ENCODE data around the gene SPATA12.

DNA sequence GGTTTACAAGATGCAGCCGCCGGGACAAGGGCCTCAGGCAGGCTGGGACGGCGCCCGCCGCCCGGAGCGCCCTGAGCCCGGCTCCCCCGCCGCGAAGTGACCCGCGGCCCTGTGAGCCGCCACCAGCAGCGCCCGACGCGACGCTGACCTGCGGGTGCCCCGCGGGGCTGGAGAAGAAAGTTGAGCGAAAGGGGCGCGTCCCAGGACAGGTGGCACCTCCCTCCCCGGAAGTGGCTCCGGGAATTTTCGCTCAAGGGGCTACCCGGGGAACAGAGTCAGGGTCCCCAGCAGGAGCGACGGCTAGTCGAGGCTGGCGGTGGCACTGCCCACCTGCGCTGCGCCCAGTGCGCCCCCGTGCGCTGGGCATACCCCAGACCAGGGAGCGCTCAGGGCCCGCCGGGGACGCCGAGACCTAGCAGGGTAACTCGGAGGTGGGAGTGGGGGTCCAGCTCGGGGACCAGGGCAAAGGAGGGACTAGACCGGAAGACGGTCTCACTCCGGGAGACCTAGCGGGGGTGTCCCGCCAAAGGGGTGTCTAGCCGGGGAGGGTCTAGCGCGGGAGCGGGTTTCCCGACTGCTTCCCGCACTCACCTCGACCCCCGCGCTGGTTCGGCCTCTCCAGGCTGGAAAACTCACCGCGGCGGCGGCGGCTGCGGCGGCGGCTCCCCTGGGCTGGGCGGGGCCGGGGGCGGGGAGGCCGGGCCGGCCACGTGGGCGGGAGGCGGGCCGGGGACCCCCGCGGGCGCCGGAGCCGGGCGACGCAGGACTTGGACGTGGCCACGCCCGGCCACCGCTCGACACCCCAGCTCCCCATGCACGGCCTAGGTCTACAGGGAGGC, 18.4 kb downstream of the SPATA12 start:
- TF ChIP-seq, protein P1, sequence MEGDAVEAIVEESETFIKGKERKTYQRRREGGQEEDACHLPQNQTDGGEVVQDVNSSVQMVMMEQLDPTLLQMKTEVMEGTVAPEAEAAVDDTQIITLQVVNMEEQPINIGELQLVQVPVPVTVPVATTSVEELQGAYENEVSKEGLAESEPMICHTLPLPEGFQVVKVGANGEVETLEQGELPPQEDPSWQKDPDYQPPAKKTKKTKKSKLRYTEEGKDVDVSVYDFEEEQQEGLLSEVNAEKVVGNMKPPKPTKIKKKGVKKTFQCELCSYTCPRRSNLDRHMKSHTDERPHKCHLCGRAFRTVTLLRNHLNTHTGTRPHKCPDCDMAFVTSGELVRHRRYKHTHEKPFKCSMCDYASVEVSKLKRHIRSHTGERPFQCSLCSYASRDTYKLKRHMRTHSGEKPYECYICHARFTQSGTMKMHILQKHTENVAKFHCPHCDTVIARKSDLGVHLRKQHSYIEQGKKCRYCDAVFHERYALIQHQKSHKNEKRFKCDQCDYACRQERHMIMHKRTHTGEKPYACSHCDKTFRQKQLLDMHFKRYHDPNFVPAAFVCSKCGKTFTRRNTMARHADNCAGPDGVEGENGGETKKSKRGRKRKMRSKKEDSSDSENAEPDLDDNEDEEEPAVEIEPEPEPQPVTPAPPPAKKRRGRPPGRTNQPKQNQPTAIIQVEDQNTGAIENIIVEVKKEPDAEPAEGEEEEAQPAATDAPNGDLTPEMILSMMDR (conservative IDR thresholded peaks at IDR 0.05; ENCODE audit: low read depth in 2 of 2) = peak in 1 of 2 experiments; percentile 50; a peak in 2 of 4 replicates
- TF ChIP-seq, protein P2, sequence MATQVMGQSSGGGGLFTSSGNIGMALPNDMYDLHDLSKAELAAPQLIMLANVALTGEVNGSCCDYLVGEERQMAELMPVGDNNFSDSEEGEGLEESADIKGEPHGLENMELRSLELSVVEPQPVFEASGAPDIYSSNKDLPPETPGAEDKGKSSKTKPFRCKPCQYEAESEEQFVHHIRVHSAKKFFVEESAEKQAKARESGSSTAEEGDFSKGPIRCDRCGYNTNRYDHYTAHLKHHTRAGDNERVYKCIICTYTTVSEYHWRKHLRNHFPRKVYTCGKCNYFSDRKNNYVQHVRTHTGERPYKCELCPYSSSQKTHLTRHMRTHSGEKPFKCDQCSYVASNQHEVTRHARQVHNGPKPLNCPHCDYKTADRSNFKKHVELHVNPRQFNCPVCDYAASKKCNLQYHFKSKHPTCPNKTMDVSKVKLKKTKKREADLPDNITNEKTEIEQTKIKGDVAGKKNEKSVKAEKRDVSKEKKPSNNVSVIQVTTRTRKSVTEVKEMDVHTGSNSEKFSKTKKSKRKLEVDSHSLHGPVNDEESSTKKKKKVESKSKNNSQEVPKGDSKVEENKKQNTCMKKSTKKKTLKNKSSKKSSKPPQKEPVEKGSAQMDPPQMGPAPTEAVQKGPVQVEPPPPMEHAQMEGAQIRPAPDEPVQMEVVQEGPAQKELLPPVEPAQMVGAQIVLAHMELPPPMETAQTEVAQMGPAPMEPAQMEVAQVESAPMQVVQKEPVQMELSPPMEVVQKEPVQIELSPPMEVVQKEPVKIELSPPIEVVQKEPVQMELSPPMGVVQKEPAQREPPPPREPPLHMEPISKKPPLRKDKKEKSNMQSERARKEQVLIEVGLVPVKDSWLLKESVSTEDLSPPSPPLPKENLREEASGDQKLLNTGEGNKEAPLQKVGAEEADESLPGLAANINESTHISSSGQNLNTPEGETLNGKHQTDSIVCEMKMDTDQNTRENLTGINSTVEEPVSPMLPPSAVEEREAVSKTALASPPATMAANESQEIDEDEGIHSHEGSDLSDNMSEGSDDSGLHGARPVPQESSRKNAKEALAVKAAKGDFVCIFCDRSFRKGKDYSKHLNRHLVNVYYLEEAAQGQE (IDR thresholded peaks at IDR 0.05; ENCODE audit: unreplicated experiment) = no peak
- no peak; the same call in 1 of the 2 replicates for TF ChIP-seq CREB1 (CRISPR knock-in tag; IDR thresholded peaks at IDR 0.05; ENCODE audit: low read depth)
- peak; percentile 49; the same call in 1 of the 2 replicates for TF ChIP-seq POLR2AphosphoS5 (IDR thresholded peaks at IDR 0.05; ENCODE audit: low read depth)

Measured in GM23338 (cell line).